Endodermal cell (in vitro differentiated cells): ENCODE results near the gene ELL2. TPM values are rescaled to one million over a fixed set of nuclear protein-coding genes. Genes with fewer than 3 reads are reported as not detected.

Experiments used
- DNase-seq: peaks from one replicate; pipeline ENCODE4 v3.0.0-alpha.2; 2017
- H3K27ac ChIP-seq: 2 replicates; pipeline ENCODE4 v1.5.1; 2013; ENCODE audit warnings: mild to moderate bottlenecking, low read depth, low read length, moderate library complexity
- H3K27me3 ChIP-seq: 2 replicates; pipeline ENCODE4 v1.6.1; 2013; ENCODE audit warnings: mild to moderate bottlenecking, low read length, moderate library complexity; ENCODE audit not compliant: insufficient read depth, control insufficient read depth, poor library complexity, severe bottlenecking
- H3K36me3 ChIP-seq: 2 replicates; pipeline ENCODE4 v1.7.0; 2013; ENCODE audit warnings: mild to moderate bottlenecking, low read length, moderate library complexity; ENCODE audit not compliant: control insufficient read depth, insufficient read depth
- H3K4me1 ChIP-seq: one replicate; pipeline ENCODE4 v1.7.0; 2013; ENCODE audit warnings: low read length; ENCODE audit not compliant: control insufficient read depth, insufficient read depth
- H3K4me3 ChIP-seq: 2 replicates; pipeline ENCODE4 v1.5.1; 2013; ENCODE audit warnings: mild to moderate bottlenecking, low read length, moderate library complexity
- H3K9ac ChIP-seq: 2 replicates; pipeline ENCODE4 v1.6.1; 2013; ENCODE audit warnings: mild to moderate bottlenecking, low read length, moderate library complexity; ENCODE audit not compliant: poor library complexity, severe bottlenecking; ENCODE audit errors: extremely low read depth
- H3K9me3 ChIP-seq: 2 replicates; pipeline ENCODE4 v1.6.1; 2013; ENCODE audit warnings: mild to moderate bottlenecking, low read length, moderate library complexity; ENCODE audit not compliant: control insufficient read depth
- H3K27ac Mint-ChIP-seq: 2 replicates; pipeline ENCODE4 v1.8.0; 2020; ENCODE audit warnings: mixed read lengths
- H3K27me3 Mint-ChIP-seq: 2 replicates; pipeline ENCODE4 v1.8.0; 2021; ENCODE audit warnings: mild to moderate bottlenecking, mixed read lengths; ENCODE audit not compliant: insufficient read depth
- H3K36me3 Mint-ChIP-seq: 2 replicates; pipeline ENCODE4 v1.8.0; 2020; ENCODE audit warnings: low read depth, mixed read lengths
- H3K4me1 Mint-ChIP-seq: 2 replicates; pipeline ENCODE4 v1.8.0; 2020; ENCODE audit warnings: mixed read lengths
- H3K4me3 Mint-ChIP-seq: 2 replicates; pipeline ENCODE4 v1.8.0; 2020; ENCODE audit warnings: mild to moderate bottlenecking, moderate library complexity, mixed read lengths
- H3K9me3 Mint-ChIP-seq: 2 replicates; pipeline ENCODE4 v1.8.0; 2020; ENCODE audit warnings: mild to moderate bottlenecking, mixed read lengths
- CTCF ChIP-seq: fragments of 200-600 bp; sonication (generic); conservative IDR thresholded peaks from 2 replicates; pipeline ENCODE4 v1.5.0; 2021; ENCODE audit warnings: antibody characterized with exemption, mild to moderate bottlenecking
- WGBS, 2 experiments: methylation state at CpG; one replicate each; pipeline versions ENCODE4 v1.1.5 to v1.1.7; 2013; ENCODE audit warnings: missing lambda C conversion rate in 2 of 2, mixed read lengths in 1 of 2; ENCODE audit not compliant: insufficient coverage in 1 of 2, insufficient read length in 1 of 2; 5-methylcytosine and 5-hydroxymethylcytosine counted together
- total RNA-seq, 2 donors: library from RNA; stranded (reverse); fragmentation: NEBNext Ultra II Directional in 1 of 2; extraction: Animal tissue kit (Norgen Biotek cat#: 25700) in 1 of 2; gene quantifications; 2 replicates in 1 of 2; 3 replicates in 1 of 2; pipeline ENCODE4 v1.2.1, GENCODE V29; 2021

Gene ELL2
- total RNA-seq, 2 donors from 2014 or later, result 28.6 to 44.1 TPM

- WGBS, 2 experiments, result 94 to 97% methylated on average over 3 to 5 of the region's 5 CpGs
- H3K27ac ChIP-seq, result no peak overlapping the region
- TF ChIP-seq CTCF, result no peak
- Mint-ChIP-seq H3K27ac (no peak overlapping the region), H3K4me1 (peaks cover 3% of the 10 kb centered on the region), H3K9me3 (peaks cover 8% of the 10 kb centered on the region), H3K4me3 (no peak overlapping the region), H3K27me3 (no peaks in the 10 kb centered on the region), H3K36me3 (no peaks in the 10 kb centered on the region)
- no peak for DNase-seq
- H3K4me1 ChIP-seq, result no peaks in the 10 kb centered on the region
- H3K9me3 ChIP-seq, result no peaks in the 10 kb centered on the region
- H3K36me3 ChIP-seq, result no peaks in the 10 kb centered on the region
- H3K9ac ChIP-seq, result no peak overlapping the region
- H3K4me3 ChIP-seq, result no peak overlapping the region
- H3K27me3 ChIP-seq, result no peaks in the 10 kb centered on the region
Measured at GRCh38 chr5:95850391-95850894, 111.2 kb downstream of the ELL2 start.

GRCh38 chr5:95848701-95849100 lies 113.0 kb downstream of the ELL2 start:
- no peaks in the 10 kb centered on the region for H3K4me1 ChIP-seq
- Mint-ChIP-seq H3K27me3 (no peaks in the 10 kb centered on the region), H3K36me3 (no peaks in the 10 kb centered on the region), H3K9me3 (peaks cover 8% of the 10 kb centered on the region), H3K27ac (no peak overlapping the region), H3K4me3 (no peak overlapping the region), H3K4me1 (peaks cover 11% of the 10 kb centered on the region)
- no peak for TF ChIP-seq CTCF
- H3K27me3 ChIP-seq, result no peaks in the 10 kb centered on the region
- H3K4me3 ChIP-seq, result no peak overlapping the region
- no peaks in the 10 kb centered on the region for H3K36me3 ChIP-seq
- WGBS, 2 experiments, result 91 to 97% methylated on average over 3 of the region's 3 CpGs
- H3K27ac ChIP-seq, result no peak overlapping the region
- no peaks in the 10 kb centered on the region for H3K9me3 ChIP-seq
- H3K9ac ChIP-seq, result no peak overlapping the region
- DNase-seq, result no peak

- WGBS, 2 experiments, result no CpG with 5 or more reads among the region's 1 CpG
- H3K27me3 Mint-ChIP-seq, result no peaks in the 10 kb centered on the region
Measured at GRCh38 chr5:95847261-95847592, 114.4 kb downstream of the ELL2 start.

More at GRCh38 chr5:95847261-95847592, 114.4 kb downstream of the ELL2 start:
- no peaks in the 10 kb centered on the region for H3K9me3 ChIP-seq
- Mint-ChIP-seq H3K4me1 (peaks cover 17% of the 10 kb centered on the region), H3K27ac (no peak overlapping the region), H3K4me3 (no peak overlapping the region), H3K36me3 (no peaks in the 10 kb centered on the region), H3K9me3 (peaks cover 8% of the 10 kb centered on the region)
- H3K4me3 ChIP-seq, result no peak overlapping the region
- DNase-seq, result no peak
- H3K4me1 ChIP-seq, result no peaks in the 10 kb centered on the region
- H3K36me3 ChIP-seq, result no peaks in the 10 kb centered on the region
- H3K27me3 ChIP-seq, result no peaks in the 10 kb centered on the region
- TF ChIP-seq CTCF, result no peak
- H3K27ac ChIP-seq, result no peak overlapping the region
- H3K9ac ChIP-seq, result no peak overlapping the region
